Measurements from ENCODE around the gene NR2F1.

The NR2F1 gene

GRCh38 chr5:93636837-93637236 is 53.8 kb downstream of the NR2F1 start:
- Histone ChIP-seq H3K4me1 (ENCODE audit: control insufficient read depth, insufficient read depth, low read length) (no peaks in the 10 kb centered on the region), H3K27ac (ENCODE audit: extremely low read depth, low read depth, low read length) (no peak overlapping the region), H3K36me3 (ENCODE audit: control insufficient read depth in 2 of 2, insufficient read depth in 1 of 2, low read length in 2 of 2) (no peaks in the 10 kb centered on the region; a peak in 1 of 3 replicates), H3K4me3 (ENCODE audit: low read depth, low read length) (no peak overlapping the region), H3K9me3 (ENCODE audit: control insufficient read depth, insufficient read depth, low read depth, low read length) (no peaks in the 10 kb centered on the region)
- ChIA-PET POLR2A (no interaction called here), CTCF (interaction anchor here (0.6 to 1.0 kb wide), 2 partner anchors 448 to 690 kb away, joined by 4 read pairs; no protein-coding TSS in a partner anchor)
- TF ChIP-seq OSR2 (tag by site-specific recombination; IDR thresholded peaks at IDR 0.05) (no peak), ZFP41 (tag by site-specific recombination; IDR thresholded peaks at IDR 0.05; ENCODE audit: borderline replicate concordance) (no peak), ZBTB1 (tag by site-specific recombination; IDR thresholded peaks at IDR 0.05) (no peak), ZNF639 (tag by site-specific recombination; IDR thresholded peaks at IDR 0.05) (no peak), ZNF596 (tag by site-specific recombination; IDR thresholded peaks at IDR 0.05) (no peak), RBAK (tag by site-specific recombination; IDR thresholded peaks at IDR 0.05) (no peak)

- H3K9me3 ChIP-seq (ENCODE audit: control insufficient read depth, insufficient read depth, low read depth, low read length), result no peaks in the 10 kb centered on the region
- no peaks in the 10 kb centered on the region for H3K4me1 ChIP-seq (ENCODE audit: control insufficient read depth, insufficient read depth, low read length)
- POLR2A ChIA-PET, result no interaction called here
- H3K36me3 ChIP-seq (ENCODE audit: control insufficient read depth in 2 of 2, insufficient read depth in 1 of 2, low read length in 2 of 2), result no peaks in the 10 kb centered on the region; a peak in 1 of 3 replicates
- H3K27ac ChIP-seq (ENCODE audit: extremely low read depth, low read depth, low read length), result no peak overlapping the region
- TF ChIP-seq ZNF560 (tag by site-specific recombination; IDR thresholded peaks at IDR 0.05; ENCODE audit: borderline replicate concordance) (no peak), ZNF623 (tag by site-specific recombination; IDR thresholded peaks at IDR 0.05) (no peak), ZBTB1 (tag by site-specific recombination; IDR thresholded peaks at IDR 0.05) (no peak), ZNF157 (tag by site-specific recombination; IDR thresholded peaks at IDR 0.05) (no peak), ZNF670 (tag by site-specific recombination; IDR thresholded peaks at IDR 0.05; ENCODE audit: low read depth) (no peak), ZNF518A (tag by site-specific recombination; conservative IDR thresholded peaks at IDR 0.05; ENCODE audit: low read depth) (no peak), BCL6B (tag by site-specific recombination; IDR thresholded peaks at IDR 0.05) (no peak)
- CTCF ChIA-PET, result interaction anchor here (1.0 kb wide), 1 partner anchor 689 kb away, joined by 4 read pairs; no protein-coding TSS in a partner anchor
- H3K4me3 ChIP-seq (ENCODE audit: low read depth, low read length), result no peak overlapping the region
These were observed 54.7 kb downstream of the NR2F1 start for GRCh38 chr5:93637697-93638096.

- no peaks in the 10 kb centered on the region for H3K9me3 ChIP-seq (ENCODE audit: control insufficient read depth, insufficient read depth, low read depth, low read length)
- ChIA-PET CTCF (no interaction called here), POLR2A (no interaction called here)
- no peak overlapping the region for H3K27ac ChIP-seq (ENCODE audit: extremely low read depth, low read depth, low read length)
- TF ChIP-seq ZNF121 (tag by site-specific recombination; IDR thresholded peaks at IDR 0.05), result 0 out of 2 replicates have a peak, but pooled peaks have one; percentile 30
- no peak for TF ChIP-seq ZBTB48 (tag by site-specific recombination; IDR thresholded peaks at IDR 0.05)
- no peaks in the 10 kb centered on the region; a peak in 1 of 3 replicates for H3K36me3 ChIP-seq (ENCODE audit: control insufficient read depth in 2 of 2, insufficient read depth in 1 of 2, low read length in 2 of 2)
- no peak overlapping the region for H3K4me3 ChIP-seq (ENCODE audit: low read depth, low read length)
- peaks cover 3% of the 10 kb centered on the region for H3K4me1 ChIP-seq (ENCODE audit: control insufficient read depth, insufficient read depth, low read length)
These were observed 59.5 kb downstream of the NR2F1 start for GRCh38 chr5:93642526-93642925.
